HG03064 (cell line): Measurements from ENCODE around the gene TSR3.

ENCODE experiments used
- ATAC-seq: cut with Tn5 transposase; IDR thresholded peaks from one replicate; pipeline ENCODE4 v1.9.1; 2021; ENCODE audit warnings: low read depth; ENCODE audit not compliant: unreplicated experiment

The TSR3 gene

GRCh38 chr16:1326946-1327618 lies 24.6 kb downstream of the TSR3 start:
- ATAC-seq: no peak

GRCh38 chr16:1326391-1326790 lies 25.3 kb downstream of the TSR3 start:
- ATAC-seq: no peak

- ATAC-seq: no peak
Measured at GRCh38 chr16:1325673-1326371, 25.9 kb downstream of the TSR3 start.

- ATAC-seq: no peak
Measured at GRCh38 chr16:1325261-1325660, 26.4 kb downstream of the TSR3 start.

GRCh38 chr16:1324286-1324826 lies 27.3 kb downstream of the TSR3 start:
- no peak for ATAC-seq

GRCh38 chr16:1323296-1324239 lies 28.1 kb downstream of the TSR3 start:
- ATAC-seq: no peak

GRCh38 chr16:1322407-1322806 lies 29.3 kb downstream of the TSR3 start:
- ATAC-seq: no peak

- no peak for ATAC-seq
Measured at GRCh38 chr16:1320658-1321240, 30.9 kb downstream of the TSR3 start.

- ATAC-seq: no peak
Measured at GRCh38 chr16:1320097-1320496, 31.6 kb downstream of the TSR3 start.

GRCh38 chr16:1319041-1319440 lies 32.6 kb downstream of the TSR3 start:
- ATAC-seq: no peak

GRCh38 chr16:1318268-1318545 lies 33.5 kb downstream of the TSR3 start:
- no peak for ATAC-seq

GRCh38 chr16:1317479-1318267 lies 34.0 kb downstream of the TSR3 start:
- no peak for ATAC-seq

- no peak for ATAC-seq
Measured at GRCh38 chr16:1316033-1316405, 35.7 kb downstream of the TSR3 start.

GRCh38 chr16:1315081-1316032 lies 36.3 kb downstream of the TSR3 start:
- no peak for ATAC-seq

GRCh38 chr16:1314399-1315068 lies 37.1 kb downstream of the TSR3 start:
- ATAC-seq: no peak

- no peak for ATAC-seq
Measured at GRCh38 chr16:1313721-1314369, 37.8 kb downstream of the TSR3 start.

GRCh38 chr16:1312903-1313302 lies 38.8 kb downstream of the TSR3 start:
- no peak for ATAC-seq

GRCh38 chr16:1312467-1312816 lies 39.2 kb downstream of the TSR3 start:
- no peak for ATAC-seq
